Astrocyte (in vitro differentiated cells and primary cell): ENCODE results near the gene KCNQ1. TPM values are rescaled to one million over a fixed set of nuclear protein-coding genes. Genes with fewer than 3 reads are reported as not detected.

Experiments
- DNase-seq: peaks from one replicate; pipeline ENCODE4 v3.0.0-alpha.2; 2010; ENCODE audit warnings: low read depth
- FAIRE-seq: peaks from 2 replicates; lab custom pipeline; 2011; peaks lifted over from hg19 to GRCh38; lab: Jason Lieb, UNC
- H2AFZ ChIP-seq: 2 replicates; pipeline ENCODE4 v1.6.0; 2012; ENCODE audit warnings: low read depth, low read length, inconsistent platforms
- H3K27ac ChIP-seq: 2 replicates; pipeline ENCODE4 v1.5.1; 2011; ENCODE audit warnings: low read depth, low read length, inconsistent platforms
- H3K27me3 ChIP-seq: 2 replicates; pipeline ENCODE4 v1.6.0; 2011; ENCODE audit warnings: low read length, inconsistent platforms; ENCODE audit not compliant: insufficient read depth
- H3K36me3 ChIP-seq: 2 replicates; pipeline ENCODE4 v1.5.1; 2011; ENCODE audit warnings: low read length, inconsistent platforms; ENCODE audit not compliant: insufficient read depth
- H3K4me1 ChIP-seq: 2 replicates; pipeline ENCODE4 v1.5.1; 2011; ENCODE audit warnings: low read length, inconsistent platforms; ENCODE audit not compliant: insufficient read depth
- H3K4me2 ChIP-seq: 2 replicates; pipeline ENCODE4 v1.6.0; 2012; ENCODE audit warnings: low read length, inconsistent platforms
- H3K4me3 ChIP-seq: 2 replicates; pipeline ENCODE4 v1.5.1; 2011; ENCODE audit warnings: low read depth, mild to moderate bottlenecking, low read length, inconsistent platforms; ENCODE audit not compliant: insufficient read depth
- H3K79me2 ChIP-seq: 2 replicates; pipeline ENCODE4 v1.6.0; 2012; ENCODE audit warnings: mild to moderate bottlenecking, low read length, inconsistent platforms; ENCODE audit not compliant: insufficient read depth
- H3K9ac ChIP-seq: 2 replicates; pipeline ENCODE4 v1.6.0; 2012; ENCODE audit warnings: mild to moderate bottlenecking, low read length, inconsistent platforms
- H3K9me3 ChIP-seq: 2 replicates; pipeline ENCODE4 v1.5.1; 2012; ENCODE audit warnings: low read depth, mild to moderate bottlenecking, low read length, inconsistent platforms; ENCODE audit not compliant: insufficient read depth
- H4K20me1 ChIP-seq: 2 replicates; pipeline ENCODE4 v1.6.0; 2012; ENCODE audit warnings: low read length, inconsistent platforms; ENCODE audit not compliant: insufficient read depth
- H3K27ac Mint-ChIP-seq: one replicate; pipeline ENCODE4 v1.8.0; 2021; ENCODE audit warnings: mild to moderate bottlenecking, mixed read lengths; ENCODE audit not compliant: unreplicated experiment
- H3K27me3 Mint-ChIP-seq: one replicate; pipeline ENCODE4 v1.8.0; 2021; ENCODE audit warnings: low read depth, mixed read lengths; ENCODE audit not compliant: unreplicated experiment
- H3K36me3 Mint-ChIP-seq: one replicate; pipeline ENCODE4 v1.8.0; 2021; ENCODE audit warnings: low read depth, mixed read lengths; ENCODE audit not compliant: unreplicated experiment
- H3K4me1 Mint-ChIP-seq: one replicate; pipeline ENCODE4 v1.8.0; 2021; ENCODE audit warnings: low read depth, mixed read lengths; ENCODE audit not compliant: unreplicated experiment
- H3K4me3 Mint-ChIP-seq: one replicate; pipeline ENCODE4 v1.8.0; 2021; ENCODE audit warnings: mild to moderate bottlenecking, moderate library complexity, mixed read lengths; ENCODE audit not compliant: unreplicated experiment
- H3K9me3 Mint-ChIP-seq: one replicate; pipeline ENCODE4 v1.8.0; 2021; ENCODE audit warnings: mild to moderate bottlenecking, mixed read lengths; ENCODE audit not compliant: unreplicated experiment
- CTCF ChIP-seq: IDR thresholded peaks from 2 replicates; pipeline ENCODE4 v1.5.1; 2011; ENCODE audit warnings: low read depth, mild to moderate bottlenecking, inconsistent platforms, low read length, moderate library complexity; ENCODE audit not compliant: insufficient read depth
- EZH2 ChIP-seq: IDR thresholded peaks from 2 replicates; pipeline ENCODE4 v1.6.1; 2012; ENCODE audit warnings: mild to moderate bottlenecking, low read length, inconsistent platforms; ENCODE audit not compliant: insufficient read depth
- total RNA-seq: library from RNA; stranded (reverse); gene quantifications from 2 replicates; pipeline ENCODE4 v1.2.1, GENCODE V29; 2021

The KCNQ1 gene
- total RNA-seq, 1 donor from 2014 or later: not detected

GRCh38 chr11:2711161-2711560 lies 266.4 kb downstream of the KCNQ1 start:
- H3K4me3 Mint-ChIP-seq: no peak overlapping the region
- Histone ChIP-seq H2AFZ (no peak overlapping the region), H4K20me1 (no peaks in the 10 kb centered on the region), H3K4me3 (no peak overlapping the region), H3K4me1 (no peaks in the 10 kb centered on the region), H3K9ac (no peak overlapping the region), H3K9me3 (no peaks in the 10 kb centered on the region), H3K27ac (no peak overlapping the region), H3K79me2 (no peaks in the 10 kb centered on the region), H3K36me3 (no peaks in the 10 kb centered on the region), H3K27me3 (peaks cover 8% of the 10 kb centered on the region), H3K4me2 (no peak overlapping the region)
- peaks cover 60% of the 10 kb centered on the region for H3K27me3 Mint-ChIP-seq
- FAIRE-seq: no peak
- no peak for TF ChIP-seq EZH2
- no peak for TF ChIP-seq CTCF
- H3K4me1 Mint-ChIP-seq: no peaks in the 10 kb centered on the region
- DNase-seq: no peak
- H3K36me3 Mint-ChIP-seq: no peaks in the 10 kb centered on the region
- H3K27ac Mint-ChIP-seq: no peak overlapping the region
- peaks cover 19% of the 10 kb centered on the region for H3K9me3 Mint-ChIP-seq

GRCh38 chr11:2713094-2713493 lies 268.3 kb downstream of the KCNQ1 start:
- peaks cover 16% of the 10 kb centered on the region for H3K9me3 Mint-ChIP-seq
- Histone ChIP-seq H2AFZ (no peak overlapping the region), H3K36me3 (no peaks in the 10 kb centered on the region), H3K4me3 (no peak overlapping the region), H3K27me3 (peaks cover 15% of the 10 kb centered on the region), H3K79me2 (no peaks in the 10 kb centered on the region), H3K27ac (no peak overlapping the region), H3K9ac (no peak overlapping the region), H3K4me1 (no peaks in the 10 kb centered on the region), H3K4me2 (no peak overlapping the region), H4K20me1 (no peaks in the 10 kb centered on the region), H3K9me3 (no peaks in the 10 kb centered on the region)
- no peak overlapping the region for H3K27ac Mint-ChIP-seq
- H3K4me3 Mint-ChIP-seq: no peak overlapping the region
- H3K36me3 Mint-ChIP-seq: no peaks in the 10 kb centered on the region
- FAIRE-seq (no peak), DNase-seq (no peak)
- no peaks in the 10 kb centered on the region for H3K4me1 Mint-ChIP-seq
- TF ChIP-seq EZH2 (no peak), CTCF (no peak)
- H3K27me3 Mint-ChIP-seq: peaks cover 57% of the 10 kb centered on the region

DNA sequence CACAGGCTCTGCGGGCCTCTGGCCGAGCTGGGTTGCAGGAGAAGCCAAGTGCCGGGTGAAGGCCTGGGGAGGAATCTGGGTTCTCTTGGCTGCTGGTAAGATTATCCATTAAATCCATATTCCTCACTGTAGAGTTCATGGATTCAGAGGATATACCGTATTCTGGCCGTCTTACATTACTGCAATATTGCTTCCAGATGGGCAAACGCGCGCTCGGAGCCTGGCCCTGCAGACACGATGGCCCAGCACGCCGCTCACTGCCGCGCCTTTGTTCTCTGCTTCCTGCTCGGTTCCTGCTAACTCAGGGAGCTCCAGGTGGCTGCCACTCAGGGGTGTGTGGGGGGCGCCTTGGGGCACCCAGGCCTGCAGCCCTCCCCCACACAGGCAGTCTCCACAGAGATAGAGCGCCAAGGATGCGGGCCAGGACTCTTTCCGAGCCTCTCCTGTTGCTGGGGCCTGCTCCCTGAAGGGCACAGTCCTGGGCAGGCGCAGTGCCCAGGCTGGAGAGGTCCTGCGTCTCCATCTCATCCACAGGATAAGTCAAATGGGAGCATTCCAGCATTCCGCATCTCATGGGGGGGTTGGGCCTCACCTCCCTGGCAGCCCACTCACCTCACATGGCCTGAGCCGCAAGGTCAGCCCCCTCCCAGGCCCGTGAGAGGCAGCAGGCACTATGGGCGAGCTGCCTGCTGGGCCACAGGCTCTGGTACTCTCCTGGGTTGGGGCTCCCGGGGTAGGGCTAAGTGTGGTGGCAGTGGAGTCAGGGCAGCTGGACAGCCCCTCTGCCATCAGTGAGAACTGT lies 269.1 kb downstream of the KCNQ1 start:
- no peaks in the 10 kb centered on the region for H3K9me3 ChIP-seq
- DNase-seq: no peak
- peaks cover 15% of the 10 kb centered on the region for H3K27me3 ChIP-seq
- H3K27me3 Mint-ChIP-seq: peaks cover 59% of the 10 kb centered on the region
- no peak overlapping the region for H2AFZ ChIP-seq
- H3K36me3 ChIP-seq: no peaks in the 10 kb centered on the region
- H3K27ac ChIP-seq: no peak overlapping the region
- no peaks in the 10 kb centered on the region for H3K36me3 Mint-ChIP-seq
- no peak overlapping the region for H3K4me3 Mint-ChIP-seq
- FAIRE-seq: no peak
- no peaks in the 10 kb centered on the region for H4K20me1 ChIP-seq
- TF ChIP-seq EZH2 (no peak), CTCF (no peak)
- no peaks in the 10 kb centered on the region for H3K4me1 ChIP-seq
- no peaks in the 10 kb centered on the region for H3K4me1 Mint-ChIP-seq
- H3K4me2 ChIP-seq: no peak overlapping the region
- H3K9me3 Mint-ChIP-seq: peaks cover 16% of the 10 kb centered on the region
- H3K79me2 ChIP-seq: no peaks in the 10 kb centered on the region
- H3K27ac Mint-ChIP-seq: no peak overlapping the region
- H3K4me3 ChIP-seq: no peak overlapping the region
- H3K9ac ChIP-seq: no peak overlapping the region
